HepG2 (cell line): ENCODE measurements around the gene RASD1.

Experiments used
- ELK4 ChIP-seq: sonication (generic); formaldehyde crosslinking; IDR thresholded peaks from 2 replicates; pipeline ENCODE4 v1.9.0; 2021; ENCODE audit warnings: missing genetic modification reagents, borderline replicate concordance
- FOXP1 ChIP-seq, 2 experiments: fragments of 450-650 bp in 1 of 2; IDR thresholded peaks; 2 replicates each; pipeline ENCODE4 v1.6.1; 2017 to 2018; ENCODE audit warnings: antibody characterized with exemption in 1 of 2
- HHEX ChIP-seq: IDR thresholded peaks from 2 replicates; pipeline ENCODE4 v1.6.1; 2016; ENCODE audit warnings: control low read depth
- KDM6A ChIP-seq: IDR thresholded peaks from 2 replicates; pipeline ENCODE4 v1.6.1; 2016; ENCODE audit warnings: low read depth
- POLR2A ChIP-seq, 2 experiments: IDR thresholded peaks; 2 replicates each; pipeline ENCODE4 v1.6.1; 2011; ENCODE audit warnings: low read depth in 2 of 2, low read length in 2 of 2, mild to moderate bottlenecking in 1 of 2, moderate library complexity in 1 of 2; ENCODE audit not compliant: insufficient read depth in 1 of 2
- POLR2AphosphoS5 ChIP-seq: IDR thresholded peaks from 2 replicates; pipeline ENCODE4 v1.6.1; 2012; ENCODE audit warnings: low read depth, low read length
- RAD21 ChIP-seq: fragments of 450-650 bp; formaldehyde crosslinking; IDR thresholded peaks from 2 replicates; pipeline ENCODE4 v1.5.0; 2020; ENCODE audit warnings: mild to moderate bottlenecking
- STAG1 ChIP-seq: sonication (generic); formaldehyde crosslinking; IDR thresholded peaks from 2 replicates; pipeline ENCODE4 v1.4.0; 2020; ENCODE audit warnings: missing genetic modification reagents
- SYNCRIP ChIP-seq: fragments of 200-400 bp; formaldehyde crosslinking; IDR thresholded peaks from 2 replicates; pipeline ENCODE4 v1.6.1; 2018; ENCODE audit warnings: mild to moderate bottlenecking, low read depth, low read length; ENCODE audit not compliant: insufficient read depth
- TCF7 ChIP-seq: sonication (generic); IDR thresholded peaks from 2 replicates; pipeline ENCODE4 v1.6.1; 2016; ENCODE audit warnings: antibody characterized with exemption, low read depth
- ZBTB8A ChIP-seq: sonication (generic); formaldehyde crosslinking; IDR thresholded peaks from 2 replicates; pipeline ENCODE4 v1.4.0; 2020; ENCODE audit warnings: mild to moderate bottlenecking, low read depth, missing genetic modification reagents, borderline replicate concordance
- ZNF362 ChIP-seq: sonication (generic); formaldehyde crosslinking; IDR thresholded peaks from 2 replicates; pipeline ENCODE4 v1.4.0; 2020; ENCODE audit warnings: missing genetic modification reagents, mild to moderate bottlenecking, borderline replicate concordance
- ZNF660 ChIP-seq: sonication (generic); formaldehyde crosslinking; IDR thresholded peaks from 2 replicates; pipeline ENCODE4 v1.5.1; 2020; ENCODE audit warnings: mild to moderate bottlenecking, low read depth, missing genetic modification reagents, borderline replicate concordance
- TF ChIP-seq, protein P1 (sequence below): sonication (generic); formaldehyde crosslinking; IDR thresholded peaks from 2 replicates; pipeline ENCODE4 v1.8.0; 2022; ENCODE audit warnings: mild to moderate bottlenecking, missing genetic modification reagents, moderate library complexity

- TF ChIP-seq SYNCRIP = no peak
- no peak for TF ChIP-seq ZBTB8A (CRISPR knock-in tag)
- TF ChIP-seq KDM6A (CRISPR knock-in tag) = no peak
- TF ChIP-seq RAD21 (CRISPR knock-in tag) = no peak
- TF ChIP-seq STAG1 (CRISPR knock-in tag) = no peak
- TF ChIP-seq FOXP1 (IDR thresholded peaks at IDR 0.05) = no peak
- TF ChIP-seq FOXP1 (CRISPR knock-in tag; IDR thresholded peaks at IDR 0.05) = no peak
- no peak for TF ChIP-seq POLR2AphosphoS5
- no peak for TF ChIP-seq ZNF362 (CRISPR knock-in tag)
- no peak for TF ChIP-seq ZNF660 (CRISPR knock-in tag)
- no peak for TF ChIP-seq ELK4
- no peak for TF ChIP-seq TCF7
- TF ChIP-seq HHEX = no peak
- TF ChIP-seq, protein P1, sequence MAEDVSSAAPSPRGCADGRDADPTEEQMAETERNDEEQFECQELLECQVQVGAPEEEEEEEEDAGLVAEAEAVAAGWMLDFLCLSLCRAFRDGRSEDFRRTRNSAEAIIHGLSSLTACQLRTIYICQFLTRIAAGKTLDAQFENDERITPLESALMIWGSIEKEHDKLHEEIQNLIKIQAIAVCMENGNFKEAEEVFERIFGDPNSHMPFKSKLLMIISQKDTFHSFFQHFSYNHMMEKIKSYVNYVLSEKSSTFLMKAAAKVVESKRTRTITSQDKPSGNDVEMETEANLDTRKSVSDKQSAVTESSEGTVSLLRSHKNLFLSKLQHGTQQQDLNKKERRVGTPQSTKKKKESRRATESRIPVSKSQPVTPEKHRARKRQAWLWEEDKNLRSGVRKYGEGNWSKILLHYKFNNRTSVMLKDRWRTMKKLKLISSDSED (CRISPR knock-in tag) = no peak
- TF ChIP-seq POLR2A (IDR thresholded peaks at IDR 0.05; ENCODE audit: insufficient read depth in 1 of 2, low read depth in 2 of 2, low read length in 2 of 2) = no peak
Measured at GRCh38 chr17:17448723-17449122, 47.5 kb downstream of the RASD1 start.
